HCT116 (cell line): Measurements from ENCODE around the gene MGRN1. TPM values are rescaled to one million over a fixed set of nuclear protein-coding genes. Genes with fewer than 3 reads are reported as not detected.

ENCODE experiments used
- ATAC-seq: fragments of 200-7000 bp; cut with Tn5 transposase; 2 replicates; pipeline ENCODE4 v1.9.1; 2020; ENCODE audit warnings: mild to moderate bottlenecking, moderate library complexity
- BruUV-seq: library from RNA; stranded (reverse); fragments of 400-500 nt; replicated peaks from 2 replicates; lab custom pipeline; 2021; lab: Mats Ljungman, UMichigan
- CTCF ChIA-PET: fragments of 300-600 bp; sonication (Branson Sonifier 250); formaldehyde crosslinking; loops from one replicate; lab custom pipeline; 2021; ENCODE audit warnings: antibody characterized with exemption; lab: Charles Lee
- POLR2A ChIA-PET: fragments of 300-600, 350-600 bp; sonication (Branson Sonifier 250); formaldehyde crosslinking; loops from one replicate; lab custom pipeline; 2021; ENCODE audit warnings: antibody characterized with exemption; lab: Charles Lee
- RAD21 ChIA-PET, 2 experiments: fragments of 300-600 bp; sonication (Branson Sonifier 250); formaldehyde crosslinking; loops; one replicate each; lab custom pipeline; 2023; ENCODE audit warnings: low total read pairs in 2 of 2; ENCODE audit not compliant: uncharacterized antibody in 2 of 2, unreplicated experiment in 2 of 2, low non-redundant PET in 1 of 2; lab: Charles Lee
- DNase-seq: peaks from one replicate; pipeline ENCODE4 v3.0.0-alpha.2; 2010; ENCODE audit warnings: low read depth, low spot score
- H2AFZ ChIP-seq: fragments of 200-600 bp; shearing (Covaris generic), sonication (generic); 2 replicates; pipeline ENCODE4 v1.6.1; 2017; ENCODE audit warnings: low read depth, mixed run types, mixed read lengths, antibody characterized with exemption, low read length; ENCODE audit not compliant: poor library complexity, severe bottlenecking
- H3K27ac ChIP-seq: 2 replicates; pipeline ENCODE4 v1.5.1; 2012; ENCODE audit warnings: low read depth, low read length
- H3K27me3 ChIP-seq: fragments of 200-600 bp; sonication (generic); 2 replicates; pipeline ENCODE4 v1.6.1; 2016; ENCODE audit warnings: mixed run types, low read length, mixed read lengths; ENCODE audit not compliant: insufficient read depth
- H3K36me3 ChIP-seq, 2 experiments: fragments of 200-500 bp in 1 of 2; fragments of 200-600 bp in 1 of 2; sonication (Bioruptor generic) in 1 of 2; sonication (generic) in 1 of 2; 2 replicates each; pipeline versions ENCODE4 v1.5.1 to v1.6.1; 2014 to 2016; ENCODE audit warnings: low read length in 2 of 2, inconsistent platforms in 1 of 2, mixed read lengths in 1 of 2, mixed run types in 1 of 2; ENCODE audit not compliant: insufficient read depth in 2 of 2, control insufficient read depth in 1 of 2
- H3K4me1 ChIP-seq, 2 experiments: fragments of 200-600 bp in 1 of 2; sonication (generic) in 1 of 2; 2 replicates each; pipeline versions ENCODE4 v1.5.1 to v1.6.1; 2012 to 2017; ENCODE audit warnings: low read length in 2 of 2, inconsistent platforms in 1 of 2, mild to moderate bottlenecking in 1 of 2, mixed read lengths in 1 of 2, mixed run types in 1 of 2, moderate library complexity in 1 of 2; ENCODE audit not compliant: insufficient read depth in 2 of 2, control insufficient read depth in 1 of 2
- H3K4me2 ChIP-seq: fragments of 200-600 bp; sonication (generic); 2 replicates; pipeline ENCODE4 v1.6.1; 2017; ENCODE audit warnings: mixed run types, low read length, mixed read lengths
- H3K4me3 ChIP-seq, 2 experiments: fragments of 200-600 bp in 1 of 2; sonication (generic) in 1 of 2; replicated peaks in 1 of 2; 2 replicates each; pipeline ENCODE4 v1.5.1; 2011 to 2016; ENCODE audit warnings: low read length in 2 of 2, control low read depth in 1 of 2, low read depth in 1 of 2, mild to moderate bottlenecking in 1 of 2, mixed read lengths in 1 of 2, mixed run types in 1 of 2
- H3K79me2 ChIP-seq: fragments of 200-600 bp; sonication (generic); 2 replicates; pipeline ENCODE4 v1.6.1; 2017; ENCODE audit warnings: mild to moderate bottlenecking, mixed run types, low read length, moderate library complexity, mixed read lengths; ENCODE audit not compliant: insufficient read depth
- H3K9ac ChIP-seq: fragments of 200-600 bp; sonication (generic); 2 replicates; pipeline ENCODE4 v1.6.1; 2016; ENCODE audit warnings: low read length, mixed read lengths
- H3K9me2 ChIP-seq: fragments of 200-600 bp; sonication (generic), shearing (Covaris generic); 2 replicates; pipeline ENCODE4 v1.6.1; 2017; ENCODE audit warnings: mixed run types, mild to moderate bottlenecking, moderate library complexity; ENCODE audit not compliant: insufficient read depth
- H3K9me3 ChIP-seq, 2 experiments: fragments of 200-500 bp in 1 of 2; fragments of 200-600 bp in 1 of 2; sonication (Bioruptor generic) in 1 of 2; sonication (generic) in 1 of 2; 2 replicates each; pipeline ENCODE4 v1.6.1; 2014 to 2017; ENCODE audit warnings: low read length in 2 of 2, mixed read lengths in 2 of 2, inconsistent platforms in 1 of 2, low read depth in 1 of 2, mild to moderate bottlenecking in 1 of 2, mixed run types in 1 of 2, moderate library complexity in 1 of 2; ENCODE audit not compliant: control insufficient read depth in 1 of 2, insufficient read depth in 1 of 2
- H4K20me1 ChIP-seq: fragments of 200-600 bp; sonication (generic), shearing (Covaris generic); 2 replicates; pipeline ENCODE4 v1.6.1; 2017; ENCODE audit warnings: mixed run types, mild to moderate bottlenecking, moderate library complexity; ENCODE audit not compliant: insufficient read depth
- CBX3 ChIP-seq: IDR thresholded peaks from 2 replicates; pipeline ENCODE4 v1.6.1; 2012; ENCODE audit warnings: low read depth
- CEBPB ChIP-seq: IDR thresholded peaks from 2 replicates; pipeline ENCODE4 v1.6.1; 2012; ENCODE audit warnings: low read depth
- EGR1 ChIP-seq: IDR thresholded peaks from 2 replicates; pipeline ENCODE4 v1.6.1; 2012; ENCODE audit warnings: low read depth
- ELF1 ChIP-seq: IDR thresholded peaks from 2 replicates; pipeline ENCODE4 v1.6.1; 2012; ENCODE audit warnings: low read depth, borderline replicate concordance
- EZH2 ChIP-seq: fragments of 200-600 bp; sonication (generic); IDR thresholded peaks from 2 replicates; pipeline ENCODE4 v1.6.1; 2017; ENCODE audit warnings: antibody characterized with exemption, mixed run types
- EZH2phosphoT487 ChIP-seq: fragments of 200-600 bp; IDR thresholded peaks from 2 replicates; pipeline ENCODE4 v1.6.1; 2018; ENCODE audit warnings: antibody characterized with exemption, borderline replicate concordance
- FOSL1 ChIP-seq: IDR thresholded peaks from 2 replicates; pipeline ENCODE4 v1.6.1; 2012; ENCODE audit warnings: low read depth
- JUND ChIP-seq: IDR thresholded peaks from 2 replicates; pipeline ENCODE4 v1.6.1; 2012
- POLR2A ChIP-seq: IDR thresholded peaks from 2 replicates; pipeline ENCODE4 v1.7.0; 2011; ENCODE audit warnings: borderline replicate concordance; ENCODE audit not compliant: insufficient read depth, insufficient read length; ENCODE audit errors: extremely low read depth
- POLR2AphosphoS5 ChIP-seq: IDR thresholded peaks from 2 replicates; pipeline ENCODE4 v1.6.1; 2011; ENCODE audit warnings: mild to moderate bottlenecking, low read depth, low read length, moderate library complexity
- RAD21 ChIP-seq: IDR thresholded peaks from 2 replicates; pipeline ENCODE4 v1.6.1; 2012; ENCODE audit warnings: low read depth, mild to moderate bottlenecking
- SIN3A ChIP-seq: IDR thresholded peaks from 2 replicates; pipeline ENCODE4 v1.6.1; 2012; ENCODE audit warnings: low read depth
- SP1 ChIP-seq: IDR thresholded peaks from 2 replicates; pipeline ENCODE4 v1.6.1; 2012; ENCODE audit warnings: low read depth
- SRF ChIP-seq: IDR thresholded peaks from 2 replicates; pipeline ENCODE4 v1.6.1; 2012; ENCODE audit warnings: low read depth
- YY1 ChIP-seq: IDR thresholded peaks from 2 replicates; pipeline ENCODE4 v1.6.1; 2011; ENCODE audit warnings: low read length, low read depth, moderate library complexity, mild to moderate bottlenecking; ENCODE audit not compliant: insufficient replicate concordance; ENCODE audit errors: extremely low read depth
- ZFX ChIP-seq: fragments of 450-650 bp; IDR thresholded peaks from 2 replicates; pipeline ENCODE4 v1.6.1; 2017
- intact Hi-C: fragments of 100-400 bp; cut with micrococcal nuclease; formaldehyde crosslinking; loops from 2 replicates; pipeline ENCODE4 v1.10.0; 2022
- total RNA-seq: library from RNA; stranded (reverse); gene quantifications from one replicate; pipeline ENCODE4 v1.2.1, GENCODE V29; 2021; ENCODE audit not compliant: unreplicated experiment
- TF ChIP-seq, protein P1 (sequence below): IDR thresholded peaks from 2 replicates; pipeline ENCODE4 v1.6.1; 2012
- TF ChIP-seq, protein P2 (sequence below), 3 experiments: fragments of 200-600 bp in 1 of 3; sonication (generic) in 1 of 3; IDR thresholded peaks in 2 of 3; conservative IDR thresholded peaks in 1 of 3; 2 replicates each; pipeline ENCODE4 v1.5.1; 2012 to 2017; ENCODE audit warnings: low read depth in 2 of 3, low read length in 2 of 3, antibody characterized with exemption in 1 of 3, borderline replicate concordance in 1 of 3, control low read depth in 1 of 3, mild to moderate bottlenecking in 1 of 3, mixed read lengths in 1 of 3, mixed run types in 1 of 3, moderate library complexity in 1 of 3; ENCODE audit not compliant: insufficient read depth in 1 of 3
- TF ChIP-seq, protein P3 (sequence below): IDR thresholded peaks from 2 replicates; pipeline ENCODE4 v1.6.1; 2011; ENCODE audit warnings: mild to moderate bottlenecking, low read length, moderate library complexity; ENCODE audit not compliant: insufficient replicate concordance; ENCODE audit errors: extremely low read depth
- TF ChIP-seq, protein P4 (sequence below): IDR thresholded peaks from 2 replicates; pipeline ENCODE4 v1.6.1; 2012

Gene MGRN1
- total RNA-seq, 1 experiment from 2014 or later, result 50.6 TPM

DNA sequence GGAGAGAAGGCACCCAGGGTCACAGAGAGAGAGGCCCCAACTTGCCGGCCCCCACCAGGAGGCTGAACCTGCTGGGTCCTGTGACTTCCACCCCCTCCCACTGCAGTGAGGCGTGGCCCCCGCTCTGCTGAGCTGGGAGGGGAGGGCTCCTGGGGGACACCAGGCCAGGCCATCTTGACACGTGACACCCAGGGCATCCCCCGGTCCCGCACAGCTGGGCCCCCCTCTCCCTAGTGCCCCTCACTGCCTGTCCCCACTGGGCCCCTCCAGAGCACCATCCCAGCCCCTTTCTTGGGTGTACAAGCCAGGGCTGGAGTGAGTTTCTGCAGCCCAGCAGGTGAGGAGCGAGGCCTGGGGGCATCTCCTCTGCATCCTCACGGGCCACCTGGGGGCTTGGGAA lies 22.3 kb upstream of the MGRN1 start:
- CTCF ChIA-PET, result no interaction called here

DNA sequence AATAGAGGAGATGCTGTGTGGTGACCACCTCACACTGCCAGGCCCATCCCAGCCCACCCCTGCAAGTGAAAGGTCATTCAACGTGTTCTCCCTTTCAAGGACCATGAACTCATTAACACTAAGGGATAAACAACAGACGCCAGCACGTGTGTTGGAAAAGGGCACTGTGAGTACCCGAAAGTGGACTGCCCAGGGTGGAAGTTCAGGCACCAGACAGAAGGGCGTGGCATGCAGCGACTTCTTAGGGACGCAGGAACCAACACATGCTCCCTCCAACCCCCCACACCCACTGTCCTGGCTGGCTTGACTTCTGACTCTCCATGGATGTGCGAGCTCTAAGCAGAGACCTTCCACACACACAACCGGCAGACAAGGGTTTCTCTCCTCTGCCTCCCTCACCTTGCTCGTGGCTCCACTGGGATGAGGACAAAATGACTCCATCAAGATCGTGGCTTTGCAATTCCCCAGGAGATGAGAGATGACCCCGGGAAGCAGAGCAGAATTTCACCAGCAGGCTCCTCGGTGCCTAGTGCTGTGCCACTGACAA lies 20.9 kb upstream of the MGRN1 start:
- H3K4me2 ChIP-seq, result no peak overlapping the region
- ATAC-seq, result no peak
- ChIA-PET POLR2A (no interaction called here), CTCF (no interaction called here), RAD21 (no interaction called here)
- no peak overlapping the region for H2AFZ ChIP-seq
- no peaks in the 10 kb centered on the region for H4K20me1 ChIP-seq
- no peaks in the 10 kb centered on the region for H3K4me1 ChIP-seq
- BruUV-seq, result no TSS peak
- intact Hi-C loops, result no loop called here
- H3K9me3 ChIP-seq, result no peaks in the 10 kb centered on the region
- no peaks in the 10 kb centered on the region for H3K9me2 ChIP-seq
- DNase-seq, result no peak
- no peak overlapping the region for H3K9ac ChIP-seq
- no peaks in the 10 kb centered on the region for H3K79me2 ChIP-seq
- no peak overlapping the region for H3K4me3 ChIP-seq
- peaks cover 0 to 6% of the 10 kb centered on the region in 2 experiments; a peak in 2 of 4 replicates for H3K36me3 ChIP-seq
- H3K27me3 ChIP-seq, result no peaks in the 10 kb centered on the region
- no peak overlapping the region for H3K27ac ChIP-seq
- TF ChIP-seq POLR2AphosphoS5 (no peak), POLR2A (no peak), ZFX (no peak), EZH2 (no peak), CEBPB (no peak), ELF1 (no peak), YY1 (no peak)
- TF ChIP-seq, protein P1, sequence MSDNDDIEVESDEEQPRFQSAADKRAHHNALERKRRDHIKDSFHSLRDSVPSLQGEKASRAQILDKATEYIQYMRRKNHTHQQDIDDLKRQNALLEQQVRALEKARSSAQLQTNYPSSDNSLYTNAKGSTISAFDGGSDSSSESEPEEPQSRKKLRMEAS, result no peak
- TF ChIP-seq, protein P2, sequence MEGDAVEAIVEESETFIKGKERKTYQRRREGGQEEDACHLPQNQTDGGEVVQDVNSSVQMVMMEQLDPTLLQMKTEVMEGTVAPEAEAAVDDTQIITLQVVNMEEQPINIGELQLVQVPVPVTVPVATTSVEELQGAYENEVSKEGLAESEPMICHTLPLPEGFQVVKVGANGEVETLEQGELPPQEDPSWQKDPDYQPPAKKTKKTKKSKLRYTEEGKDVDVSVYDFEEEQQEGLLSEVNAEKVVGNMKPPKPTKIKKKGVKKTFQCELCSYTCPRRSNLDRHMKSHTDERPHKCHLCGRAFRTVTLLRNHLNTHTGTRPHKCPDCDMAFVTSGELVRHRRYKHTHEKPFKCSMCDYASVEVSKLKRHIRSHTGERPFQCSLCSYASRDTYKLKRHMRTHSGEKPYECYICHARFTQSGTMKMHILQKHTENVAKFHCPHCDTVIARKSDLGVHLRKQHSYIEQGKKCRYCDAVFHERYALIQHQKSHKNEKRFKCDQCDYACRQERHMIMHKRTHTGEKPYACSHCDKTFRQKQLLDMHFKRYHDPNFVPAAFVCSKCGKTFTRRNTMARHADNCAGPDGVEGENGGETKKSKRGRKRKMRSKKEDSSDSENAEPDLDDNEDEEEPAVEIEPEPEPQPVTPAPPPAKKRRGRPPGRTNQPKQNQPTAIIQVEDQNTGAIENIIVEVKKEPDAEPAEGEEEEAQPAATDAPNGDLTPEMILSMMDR (IDR thresholded peaks at IDR 0.05 in 2 of 3, conservative IDR thresholded peaks at IDR 0.05 in 1 of 3; ENCODE audit: borderline replicate concordance in 1 of 3, insufficient read depth in 1 of 3, low read depth in 2 of 3, low read length in 2 of 3), result no peak
- TF ChIP-seq, protein P3, sequence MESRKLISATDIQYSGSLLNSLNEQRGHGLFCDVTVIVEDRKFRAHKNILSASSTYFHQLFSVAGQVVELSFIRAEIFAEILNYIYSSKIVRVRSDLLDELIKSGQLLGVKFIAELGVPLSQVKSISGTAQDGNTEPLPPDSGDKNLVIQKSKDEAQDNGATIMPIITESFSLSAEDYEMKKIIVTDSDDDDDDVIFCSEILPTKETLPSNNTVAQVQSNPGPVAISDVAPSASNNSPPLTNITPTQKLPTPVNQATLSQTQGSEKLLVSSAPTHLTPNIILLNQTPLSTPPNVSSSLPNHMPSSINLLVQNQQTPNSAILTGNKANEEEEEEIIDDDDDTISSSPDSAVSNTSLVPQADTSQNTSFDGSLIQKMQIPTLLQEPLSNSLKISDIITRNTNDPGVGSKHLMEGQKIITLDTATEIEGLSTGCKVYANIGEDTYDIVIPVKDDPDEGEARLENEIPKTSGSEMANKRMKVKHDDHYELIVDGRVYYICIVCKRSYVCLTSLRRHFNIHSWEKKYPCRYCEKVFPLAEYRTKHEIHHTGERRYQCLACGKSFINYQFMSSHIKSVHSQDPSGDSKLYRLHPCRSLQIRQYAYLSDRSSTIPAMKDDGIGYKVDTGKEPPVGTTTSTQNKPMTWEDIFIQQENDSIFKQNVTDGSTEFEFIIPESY, result no peak

More for the DNA sequence above, 22.3 kb upstream of the MGRN1 start:
- Histone ChIP-seq H3K9me2 (no peaks in the 10 kb centered on the region), H3K27ac (no peak overlapping the region), H3K36me3 (no peaks in the 10 kb centered on the region), H2AFZ (no peak overlapping the region), H3K9ac (no peak overlapping the region), H3K4me2 (no peak overlapping the region), H3K9me3 (no peaks in the 10 kb centered on the region), H3K4me1 (no peaks in the 10 kb centered on the region), H3K79me2 (no peaks in the 10 kb centered on the region), H4K20me1 (no peaks in the 10 kb centered on the region), H3K27me3 (no peaks in the 10 kb centered on the region), H3K4me3 (no peak overlapping the region)
- no TSS peak for BruUV-seq
- intact Hi-C loops, result no loop called here
- POLR2A ChIA-PET, result no interaction called here
- no peak for ATAC-seq
- RAD21 ChIA-PET, result no interaction called here
- no peak for DNase-seq
- TF ChIP-seq CEBPB (no peak), YY1 (no peak), EZH2phosphoT487 (no peak), RAD21 (no peak), JUND (no peak), EGR1 (no peak), FOSL1 (no peak), ZFX (no peak), CBX3 (no peak), SP1 (no peak), SIN3A (no peak), POLR2A (no peak), SRF (no peak)
- TF ChIP-seq, protein P4, sequence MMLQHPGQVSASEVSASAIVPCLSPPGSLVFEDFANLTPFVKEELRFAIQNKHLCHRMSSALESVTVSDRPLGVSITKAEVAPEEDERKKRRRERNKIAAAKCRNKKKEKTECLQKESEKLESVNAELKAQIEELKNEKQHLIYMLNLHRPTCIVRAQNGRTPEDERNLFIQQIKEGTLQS, result no peak
